Heart left ventricle (tissue), 16 donors: ENCODE results near the gene MYL11. TPM values are rescaled to one million over a fixed set of nuclear protein-coding genes. Genes with fewer than 3 reads are reported as not detected.
A peak's percentile ranks its signal among the peaks of the same experiment; 100 is the strongest.

Experiments used
- ATAC-seq, 4 donors: fragments of 200-7000 bp; cut with Tn5 transposase; one replicate each; pipeline ENCODE4 v1.9.1; 2020 to 2022; ENCODE audit warnings: moderate library complexity in 4 of 4, mild to moderate bottlenecking in 3 of 4, moderate number of reproducible peaks in 1 of 4
- DNase-seq, 5 donors: peaks; one replicate each; pipeline ENCODE4 v3.0.0-alpha.2; 2020
- H3K27ac ChIP-seq, 12 donors: fragments of 200-600 bp; sonication (generic) in 4 of 12; one replicate each; pipeline versions ENCODE4 v1.5.0 to v1.8.0; 2016 to 2022; ENCODE audit warnings: mild to moderate bottlenecking in 2 of 12
- H3K27me3 ChIP-seq, 9 donors: fragments of 200-600 bp; sonication (generic) in 2 of 9; one replicate each; pipeline versions ENCODE4 v1.5.1 to v1.8.0; 2016 to 2022; ENCODE audit warnings: mild to moderate bottlenecking in 3 of 9
- H3K36me3 ChIP-seq, 9 donors: fragments of 200-600 bp; sonication (generic) in 2 of 9; one replicate each; pipeline versions ENCODE4 v1.5.0 to v1.8.0; 2018 to 2022; ENCODE audit warnings: mild to moderate bottlenecking in 2 of 9
- H3K4me1 ChIP-seq, 12 donors: fragments of 200-600 bp; sonication (generic) in 4 of 12; one replicate each; pipeline versions ENCODE4 v1.5.0 to v1.8.0; 2016 to 2022; ENCODE audit warnings: mild to moderate bottlenecking in 3 of 12
- H3K4me3 ChIP-seq, 12 donors: fragments of 200-600 bp; sonication (generic) in 4 of 12; one replicate each; pipeline versions ENCODE4 v1.5.0 to v1.8.0; 2017 to 2022; ENCODE audit warnings: mild to moderate bottlenecking in 9 of 12, moderate library complexity in 4 of 12
- H3K9me3 ChIP-seq, 12 donors: fragments of 200-600 bp; sonication (generic) in 4 of 12; one replicate each; pipeline versions ENCODE4 v1.5.0 to v1.8.0; 2016 to 2022; ENCODE audit warnings: mild to moderate bottlenecking in 1 of 12
- POLR2A ChIP-seq, 2 donors: fragments of 450-650 bp; IDR thresholded peaks; one replicate each; pipeline ENCODE4 v1.6.1; 2017; ENCODE audit warnings: antibody characterized with exemption in 2 of 2, mild to moderate bottlenecking in 2 of 2, moderate library complexity in 2 of 2
- WGBS, 4 donors: extraction: QIAGEN DNeasy Blood & Tissue Kit in 2 of 4; methylation state at CpG; one replicate each; pipeline versions ENCODE4 v1.1.5 to v1.1.7; 2013 to 2018; 5-methylcytosine and 5-hydroxymethylcytosine counted together
- intact Hi-C, 10 donors: fragments of 100-400 bp; cut with DNase I; formaldehyde crosslinking; loops; one replicate each; pipeline versions ENCODE4 v1.11.1 to v1.14.2; 2022
- polyA plus RNA-seq, 2 donors: library from polyadenylated mRNA; stranded (reverse); fragments of 200-250 nt; gene quantifications; one replicate each; pipeline ENCODE4 v1.2.3, GENCODE V29; 2013
- total RNA-seq, 9 donors: library from RNA; depleted of rRNA in 2 of 9; stranded (reverse); fragments of >200 nt in 2 of 9; fragmentation: NEBNext Ultra II Directional in 3 of 9; extraction: Animal tissue kit (Norgen Biotek cat#: 25700) in 3 of 9; gene quantifications; one replicate each; pipeline versions ENCODE4 v1.1.0 to v1.2.4, GENCODE V29; 2016 to 2023
- TF ChIP-seq, protein P1 (sequence below), 12 donors: fragments of 200-600 bp; sonication (generic) in 4 of 12; IDR thresholded peaks; one replicate each; pipeline versions ENCODE4 v1.5.0 to v1.8.0; 2018 to 2022; ENCODE audit warnings: antibody characterized with exemption in 12 of 12, mild to moderate bottlenecking in 5 of 12
- donor health status: ischemic (EF 13 %, LVEDD 7.1; RV severe dilation, severe dysfunction).
- donor health status: healthy with polysubstance abuse.
- donor health status: DM: no; HTN: yes; CAD: no.
- donor health status: DM: no; HTN: no; CAD: no.
- donor health status: ischemic (EF 25% LVEDD 6.9; RV normal size, moderate dysfunction).
- donor health status: ischemic (EF 25% LVEDD 5.7; RV mildly dilated, moderate dysfunction).
- donor health status: healthy.
- donor health status: DM: yes; HTN: yes; CAD: no.
- donor health status: ischemic (EF 35%, LVEDD 5.7; RV mildly dilated, moderate dysfunction).
- donor health status: nonischemic (EF 11% LVEDD 7.7; RV severe dilation, severe dysfunction).
- donor health status: DM: yes; HTN: yes; CAD: no.
- donor health status: PGD.
- donor health status: ischemic (EF 29% LVEDD 5.4; RV normal size, mild dysfunction).
- donor health status: nonischemic (EF 23%, LVEDD 6.1; RV moderate dilation, normal function).

The MYL11 gene
- total and polyA plus RNA-seq, 11 donors: not detected

DNA sequence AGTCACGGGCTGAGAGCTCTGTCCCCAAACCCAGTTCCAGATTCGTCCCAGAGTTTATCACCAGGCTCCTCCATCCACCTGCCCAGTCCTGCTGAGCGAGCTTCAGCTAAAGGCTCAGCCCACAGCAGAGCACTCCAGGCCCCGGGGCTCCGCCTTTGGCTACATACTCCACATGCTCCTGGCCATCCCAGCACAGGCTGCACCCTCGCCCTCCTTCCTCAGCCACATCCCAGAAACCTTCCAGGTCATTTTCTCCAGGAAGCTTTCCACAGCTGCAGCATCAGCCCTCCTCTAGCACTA lies 14.8 kb upstream of the MYL11 start:
- DNase-seq: no peak
- WGBS, 4 donors: 79 to 85% (median 82%) methylated on average over 5 to 6 of the region's 6 CpGs
- H3K4me3 ChIP-seq: no peak overlapping the region
- no peaks in the 10 kb centered on the region for H3K9me3 ChIP-seq
- H3K4me1 ChIP-seq: peaks cover 5 to 20% (median 14%) of the 10 kb centered on the region in 12 donors
- no peak for ATAC-seq
- H3K36me3 ChIP-seq: peaks cover 0 to 82% (median 63%) of the 10 kb centered on the region in 9 donors
- no peaks in the 10 kb centered on the region for H3K27me3 ChIP-seq
- intact Hi-C loops: loop anchor here in 3 of 10 donors (5.0 to 10.0 kb wide), 3 partner anchors 37 to 265 kb away; partner anchors contain the start of genes TBX6 (in 1 of the 3), YPEL3 (in 1 of the 3) and ZNF48 (in 1 of the 3)
- no peak for TF ChIP-seq POLR2A (IDR thresholded peaks at IDR 0.05)
- TF ChIP-seq, protein P1, sequence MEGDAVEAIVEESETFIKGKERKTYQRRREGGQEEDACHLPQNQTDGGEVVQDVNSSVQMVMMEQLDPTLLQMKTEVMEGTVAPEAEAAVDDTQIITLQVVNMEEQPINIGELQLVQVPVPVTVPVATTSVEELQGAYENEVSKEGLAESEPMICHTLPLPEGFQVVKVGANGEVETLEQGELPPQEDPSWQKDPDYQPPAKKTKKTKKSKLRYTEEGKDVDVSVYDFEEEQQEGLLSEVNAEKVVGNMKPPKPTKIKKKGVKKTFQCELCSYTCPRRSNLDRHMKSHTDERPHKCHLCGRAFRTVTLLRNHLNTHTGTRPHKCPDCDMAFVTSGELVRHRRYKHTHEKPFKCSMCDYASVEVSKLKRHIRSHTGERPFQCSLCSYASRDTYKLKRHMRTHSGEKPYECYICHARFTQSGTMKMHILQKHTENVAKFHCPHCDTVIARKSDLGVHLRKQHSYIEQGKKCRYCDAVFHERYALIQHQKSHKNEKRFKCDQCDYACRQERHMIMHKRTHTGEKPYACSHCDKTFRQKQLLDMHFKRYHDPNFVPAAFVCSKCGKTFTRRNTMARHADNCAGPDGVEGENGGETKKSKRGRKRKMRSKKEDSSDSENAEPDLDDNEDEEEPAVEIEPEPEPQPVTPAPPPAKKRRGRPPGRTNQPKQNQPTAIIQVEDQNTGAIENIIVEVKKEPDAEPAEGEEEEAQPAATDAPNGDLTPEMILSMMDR (IDR thresholded peaks at IDR 0.05): no peak
- no peak overlapping the region for H3K27ac ChIP-seq

DNA sequence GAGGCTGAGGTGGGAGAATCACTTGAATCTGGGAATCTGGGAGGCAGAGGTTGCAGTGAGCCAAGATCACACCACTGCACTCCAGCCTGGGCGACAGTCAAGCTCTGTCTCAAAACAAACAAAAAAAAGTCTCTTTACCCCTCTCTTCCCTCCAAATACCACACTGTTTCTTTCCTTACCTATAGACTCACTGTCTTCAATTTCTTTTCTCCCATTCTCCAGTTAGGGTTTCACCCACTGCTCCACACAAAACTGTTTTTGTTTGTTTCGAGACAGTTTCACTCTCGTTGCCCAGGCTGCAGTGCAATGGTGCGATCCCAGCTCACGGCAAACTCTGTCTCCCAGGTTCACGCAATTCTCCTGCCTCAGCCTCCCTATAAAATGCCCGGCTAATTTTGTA lies 13.4 kb upstream of the MYL11 start:
- TF ChIP-seq POLR2A (IDR thresholded peaks at IDR 0.05): no peak
- TF ChIP-seq, protein P1 (IDR thresholded peaks at IDR 0.05): no peak
- intact Hi-C loops: no loop called here
- no peak for ATAC-seq
- H3K4me1 ChIP-seq: peaks cover 0 to 25% (median 20%) of the 10 kb centered on the region in 12 donors
- peaks cover 0 to 95% (median 71%) of the 10 kb centered on the region in 9 donors for H3K36me3 ChIP-seq
- no peak overlapping the region for H3K27ac ChIP-seq
- no peaks in the 10 kb centered on the region for H3K9me3 ChIP-seq
- H3K4me3 ChIP-seq: no peak overlapping the region
- H3K27me3 ChIP-seq: no peaks in the 10 kb centered on the region
- 90 to 96% (median 93%) methylated on average over 7 of the region's 7 CpGs for WGBS, 4 donors
- DNase-seq: no peak

DNA sequence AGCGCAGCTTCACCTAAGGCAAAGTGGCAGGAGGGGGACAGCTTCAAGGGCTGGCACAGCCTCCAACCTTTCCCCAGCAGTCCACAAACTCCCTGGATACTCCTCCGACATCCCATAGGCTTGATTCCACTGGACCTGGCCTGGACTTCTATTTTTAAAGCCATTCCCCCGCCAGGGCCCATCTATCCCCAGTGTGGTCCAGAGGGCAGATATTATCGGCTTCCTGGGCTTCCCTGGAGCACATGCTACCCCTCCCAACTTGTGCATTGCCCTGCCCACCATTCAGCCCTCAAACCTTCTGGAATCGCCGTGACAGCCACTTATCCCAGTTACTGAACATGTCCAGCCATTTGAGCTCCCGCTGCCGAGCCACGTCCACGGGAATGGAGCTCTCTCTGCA lies 9.4 kb upstream of the MYL11 start:
- Histone ChIP-seq H3K27ac (peak overlapping the region in 6 of 12 donors; percentile 21 to 63 (median 46)), H3K36me3 (peaks cover 0 to 66% (median 40%) of the 10 kb centered on the region in 9 donors), H3K9me3 (no peaks in the 10 kb centered on the region), H3K27me3 (no peaks in the 10 kb centered on the region), H3K4me3 (no peak overlapping the region), H3K4me1 (peaks cover 0 to 48% (median 35%) of the 10 kb centered on the region in 12 donors)
- WGBS, 4 donors: 46 to 65% (median 54%) methylated on average over 10 of the region's 10 CpGs
- peak in 1 of 5 donors; percentile 48 for DNase-seq
- TF ChIP-seq, protein P1 (IDR thresholded peaks at IDR 0.05): no peak
- no peak for TF ChIP-seq POLR2A (IDR thresholded peaks at IDR 0.05)
- ATAC-seq: peak; percentile 8 to 60 (median 55)
- intact Hi-C loops: loop anchor here in 4 of 10 donors (5.0 kb wide), 2 partner anchors 37 to 42 kb away; partner anchors contain the start of gene ZNF771 (in 2 of the 4)

DNA sequence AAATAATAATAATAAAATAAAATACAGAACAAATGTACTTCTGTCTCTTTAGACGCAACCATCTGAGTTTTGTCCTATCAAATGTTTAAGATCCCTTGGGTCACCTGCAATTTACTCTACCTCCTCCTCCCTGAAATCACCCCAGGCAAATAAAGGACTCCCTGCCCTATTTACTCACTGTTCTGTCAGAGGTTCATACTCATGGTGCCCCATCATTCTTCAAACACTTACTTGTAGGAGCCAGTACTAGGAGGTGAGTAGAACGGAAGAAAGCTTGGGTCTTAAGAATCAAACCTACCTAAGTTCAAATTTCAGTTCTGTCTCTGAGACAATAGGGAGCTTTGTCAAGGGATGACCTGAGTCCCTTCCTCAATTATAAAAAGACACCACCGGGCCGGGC lies 8.1 kb upstream of the MYL11 start:
- H3K9me3 ChIP-seq: no peaks in the 10 kb centered on the region
- no peak overlapping the region for H3K27ac ChIP-seq
- no peaks in the 10 kb centered on the region for H3K27me3 ChIP-seq
- no peak overlapping the region for H3K4me3 ChIP-seq
- ATAC-seq (no peak), DNase-seq (no peak)
- WGBS, 4 donors: 75 to 85% (median 84%) methylated on average over 4 of the region's 4 CpGs
- TF ChIP-seq, protein P1 (IDR thresholded peaks at IDR 0.05): no peak
- no peak for TF ChIP-seq POLR2A (IDR thresholded peaks at IDR 0.05)
- intact Hi-C loops: loop anchor here in 4 of 10 donors (5.0 kb wide), 2 partner anchors 36 to 41 kb away; partner anchors contain the start of gene ZNF771 (in 2 of the 4)
- H3K36me3 ChIP-seq: peaks cover 0 to 55% (median 40%) of the 10 kb centered on the region in 9 donors
- H3K4me1 ChIP-seq: peaks cover 0 to 52% (median 38%) of the 10 kb centered on the region in 12 donors
